ENCODE results near the gene MRPL14.
A peak's percentile ranks its signal among the peaks of the same experiment; 100 is the strongest.

Gene MRPL14

GRCh38 chr6:44077214-44077946, 49.9 kb downstream of the MRPL14 start:
- Histone ChIP-seq H3K4me3 (ENCODE audit: low read depth, low read length) (no peak overlapping the region), H3K9me3 (ENCODE audit: control insufficient read depth, insufficient read depth, low read depth, low read length) (no peaks in the 10 kb centered on the region), H3K9ac (ENCODE audit: low read length) (no peak overlapping the region), H3K27ac (ENCODE audit: low read depth, low read length) (no peak overlapping the region), H3K27me3 (ENCODE audit: control insufficient read depth, insufficient read depth, low read length) (peaks cover 3% of the 10 kb centered on the region; the same call in 1 of the 2 replicates), H3K36me3 (ENCODE audit: control insufficient read depth, insufficient read depth, low read length) (no peaks in the 10 kb centered on the region), H3K4me1 (ENCODE audit: control insufficient read depth, insufficient read depth, low read length) (peaks cover 28% of the 10 kb centered on the region)

- Histone ChIP-seq H3K4me1 (ENCODE audit: control insufficient read depth, insufficient read depth, low read length) (peaks cover 28% of the 10 kb centered on the region), H3K9ac (ENCODE audit: low read length) (no peak overlapping the region), H3K4me3 (ENCODE audit: low read depth, low read length) (peak overlapping the region; percentile 49), H3K36me3 (ENCODE audit: control insufficient read depth, insufficient read depth, low read length) (no peaks in the 10 kb centered on the region), H3K27me3 (ENCODE audit: control insufficient read depth, insufficient read depth, low read length) (peaks cover 3% of the 10 kb centered on the region; the same call in 1 of the 2 replicates), H3K9me3 (ENCODE audit: control insufficient read depth, insufficient read depth, low read depth, low read length) (no peaks in the 10 kb centered on the region), H3K27ac (ENCODE audit: low read depth, low read length) (no peak overlapping the region)
Measured at GRCh38 chr6:44076356-44077213, 50.7 kb downstream of the MRPL14 start.

DNA sequence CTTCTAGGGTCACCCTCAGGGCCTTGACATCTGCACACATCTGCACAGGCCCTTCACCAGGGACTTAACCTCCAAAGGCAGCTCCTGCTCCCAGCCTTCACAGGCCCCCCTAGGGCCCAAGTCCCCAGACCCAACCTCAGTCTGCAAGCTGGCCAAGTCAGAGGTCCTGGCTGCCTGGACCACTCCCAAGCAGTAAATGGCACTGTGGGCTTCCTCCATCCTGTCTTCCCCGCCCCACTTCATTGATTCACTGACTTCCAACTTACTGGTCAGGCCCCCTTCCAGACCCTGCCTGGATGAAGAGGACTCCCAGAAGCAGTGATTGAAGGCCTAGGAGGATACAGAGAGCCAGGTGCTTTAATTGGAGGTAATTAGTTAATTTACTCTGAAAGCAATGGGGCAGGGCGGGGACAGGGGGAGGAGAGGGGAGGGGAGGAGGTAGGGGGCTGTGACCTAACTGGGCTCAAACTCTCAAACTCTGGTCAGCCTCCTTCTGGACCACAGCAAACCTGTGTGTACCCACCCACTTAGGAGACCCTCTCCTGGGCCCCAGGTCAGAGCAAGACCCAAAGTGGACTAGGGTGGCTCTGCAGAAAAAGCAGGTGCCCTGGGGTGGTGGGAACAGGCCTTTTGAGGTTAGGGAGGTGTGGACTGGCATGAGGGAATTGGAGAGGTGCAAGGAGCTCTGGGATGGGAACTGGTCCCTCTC, 51.5 kb downstream of the MRPL14 start:
- peak overlapping the region; percentile 49; the same call in 1 of the 2 replicates for H3K4me3 ChIP-seq (ENCODE audit: low read depth, low read length)
- H3K36me3 ChIP-seq (ENCODE audit: control insufficient read depth, insufficient read depth, low read length), result no peaks in the 10 kb centered on the region
- no peak overlapping the region for H3K9ac ChIP-seq (ENCODE audit: low read length)
- peaks cover 28% of the 10 kb centered on the region for H3K4me1 ChIP-seq (ENCODE audit: control insufficient read depth, insufficient read depth, low read length)
- H3K9me3 ChIP-seq (ENCODE audit: control insufficient read depth, insufficient read depth, low read depth, low read length), result no peaks in the 10 kb centered on the region
- no peak overlapping the region for H3K27ac ChIP-seq (ENCODE audit: low read depth, low read length)
- peaks cover 3% of the 10 kb centered on the region; the same call in 1 of the 2 replicates for H3K27me3 ChIP-seq (ENCODE audit: control insufficient read depth, insufficient read depth, low read length)

GRCh38 chr6:44074813-44075646, 52.2 kb downstream of the MRPL14 start:
- Histone ChIP-seq H3K27ac (ENCODE audit: low read depth, low read length) (no peak overlapping the region), H3K9ac (ENCODE audit: low read length) (no peak overlapping the region), H3K4me3 (ENCODE audit: low read depth, low read length) (no peak overlapping the region; the same call in 1 of the 2 replicates), H3K9me3 (ENCODE audit: control insufficient read depth, insufficient read depth, low read depth, low read length) (no peaks in the 10 kb centered on the region), H3K4me1 (ENCODE audit: control insufficient read depth, insufficient read depth, low read length) (peaks cover 28% of the 10 kb centered on the region), H3K27me3 (ENCODE audit: control insufficient read depth, insufficient read depth, low read length) (peaks cover 3% of the 10 kb centered on the region; the same call in 1 of the 2 replicates), H3K36me3 (ENCODE audit: control insufficient read depth, insufficient read depth, low read length) (no peaks in the 10 kb centered on the region)

GRCh38 chr6:44074439-44074812, 52.8 kb downstream of the MRPL14 start:
- Histone ChIP-seq H3K4me3 (ENCODE audit: low read depth, low read length) (peak overlapping the region; percentile 19; the same call in 1 of the 2 replicates), H3K9me3 (ENCODE audit: control insufficient read depth, insufficient read depth, low read depth, low read length) (no peaks in the 10 kb centered on the region), H3K9ac (ENCODE audit: low read length) (no peak overlapping the region), H3K27ac (ENCODE audit: low read depth, low read length) (no peak overlapping the region), H3K27me3 (ENCODE audit: control insufficient read depth, insufficient read depth, low read length) (peaks cover 3% of the 10 kb centered on the region; the same call in 1 of the 2 replicates), H3K36me3 (ENCODE audit: control insufficient read depth, insufficient read depth, low read length) (no peaks in the 10 kb centered on the region), H3K4me1 (ENCODE audit: control insufficient read depth, insufficient read depth, low read length) (peaks cover 28% of the 10 kb centered on the region)

GRCh38 chr6:44073612-44074438, 53.4 kb downstream of the MRPL14 start:
- peaks cover 32% of the 10 kb centered on the region for H3K4me1 ChIP-seq (ENCODE audit: control insufficient read depth, insufficient read depth, low read length)
- no peaks in the 10 kb centered on the region for H3K9me3 ChIP-seq (ENCODE audit: control insufficient read depth, insufficient read depth, low read depth, low read length)
- no peaks in the 10 kb centered on the region for H3K36me3 ChIP-seq (ENCODE audit: control insufficient read depth, insufficient read depth, low read length)
- peak overlapping the region; percentile 21 for H3K9ac ChIP-seq (ENCODE audit: low read length)
- no peak overlapping the region for H3K27ac ChIP-seq (ENCODE audit: low read depth, low read length)
- peak overlapping the region; percentile 59 for H3K4me3 ChIP-seq (ENCODE audit: low read depth, low read length)
- peaks cover 3% of the 10 kb centered on the region; the same call in 1 of the 2 replicates for H3K27me3 ChIP-seq (ENCODE audit: control insufficient read depth, insufficient read depth, low read length)

DNA sequence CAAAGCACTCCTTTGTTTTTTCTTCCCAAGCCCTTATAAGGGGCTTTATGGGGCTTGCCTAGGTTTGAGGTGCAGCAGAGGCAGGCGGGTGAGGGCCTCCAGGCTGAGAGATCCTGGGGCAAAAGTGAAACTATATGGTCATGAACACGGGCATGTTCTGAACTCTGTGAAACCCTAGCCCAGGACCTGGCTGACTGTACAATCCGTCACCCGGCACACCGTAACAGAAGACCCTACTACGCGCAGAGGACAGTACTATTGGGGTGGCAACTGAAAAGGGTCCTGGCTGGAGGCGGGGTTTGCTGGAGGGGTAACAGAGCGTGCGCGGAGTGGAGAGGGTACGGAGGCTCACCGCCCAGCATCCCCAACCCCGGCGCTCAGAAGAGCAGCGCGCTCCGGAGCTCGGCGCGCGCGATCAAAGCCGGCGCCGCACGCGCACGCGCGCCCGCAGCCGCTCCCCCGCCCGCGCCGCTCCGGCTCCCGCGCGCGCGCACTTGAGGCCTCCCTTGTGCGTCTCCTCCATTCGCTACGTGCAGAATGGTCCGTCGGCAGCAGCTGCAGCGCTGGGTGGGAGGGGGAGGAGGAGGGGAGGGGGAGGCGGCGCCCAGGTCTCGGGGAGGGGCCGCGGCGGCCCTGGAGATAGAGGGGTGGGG, 54.2 kb downstream of the MRPL14 start:
- Histone ChIP-seq H3K27ac (ENCODE audit: low read depth, low read length) (no peak overlapping the region), H3K9me3 (ENCODE audit: control insufficient read depth, insufficient read depth, low read depth, low read length) (no peaks in the 10 kb centered on the region), H3K4me1 (ENCODE audit: control insufficient read depth, insufficient read depth, low read length) (peaks cover 37% of the 10 kb centered on the region), H3K9ac (ENCODE audit: low read length) (peak overlapping the region; percentile 37), H3K27me3 (ENCODE audit: control insufficient read depth, insufficient read depth, low read length) (peaks cover 3% of the 10 kb centered on the region; the same call in 1 of the 2 replicates), H3K36me3 (ENCODE audit: control insufficient read depth, insufficient read depth, low read length) (no peaks in the 10 kb centered on the region), H3K4me3 (ENCODE audit: low read depth, low read length) (peak overlapping the region; percentile 75)

DNA sequence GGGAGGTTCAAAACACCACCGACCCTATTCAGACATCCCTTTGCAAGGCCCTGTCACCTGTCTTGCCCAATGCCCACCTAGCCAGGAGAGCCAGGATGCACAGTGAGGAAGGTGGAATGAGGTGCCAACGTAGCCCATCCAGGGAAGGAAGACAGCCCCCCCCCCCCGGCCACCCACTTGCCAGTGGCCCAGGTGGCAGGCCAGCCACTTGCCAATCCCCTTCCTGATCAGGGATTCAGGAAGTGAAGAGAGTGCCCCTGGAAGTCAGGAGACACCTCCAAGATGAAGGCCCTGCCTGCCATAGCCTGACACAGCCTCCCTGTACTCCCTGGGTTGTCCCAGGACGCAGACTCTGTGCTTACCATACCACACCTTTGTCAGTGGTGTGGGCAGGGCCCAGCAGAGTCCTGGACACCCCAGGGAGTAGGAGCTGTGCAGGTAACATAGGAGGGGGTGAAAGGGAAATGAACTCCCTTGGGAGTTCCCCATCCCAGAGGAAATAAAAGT, 54.7 kb downstream of the MRPL14 start:
- Histone ChIP-seq H3K27me3 (ENCODE audit: control insufficient read depth, insufficient read depth, low read length) (peaks cover 3% of the 10 kb centered on the region; the same call in 1 of the 2 replicates), H3K9ac (ENCODE audit: low read length) (peak overlapping the region; percentile 37), H3K4me1 (ENCODE audit: control insufficient read depth, insufficient read depth, low read length) (peaks cover 43% of the 10 kb centered on the region), H3K36me3 (ENCODE audit: control insufficient read depth, insufficient read depth, low read length) (no peaks in the 10 kb centered on the region), H3K27ac (ENCODE audit: low read depth, low read length) (no peak overlapping the region), H3K9me3 (ENCODE audit: control insufficient read depth, insufficient read depth, low read depth, low read length) (no peaks in the 10 kb centered on the region), H3K4me3 (ENCODE audit: low read depth, low read length) (peak overlapping the region; percentile 75)

DNA sequence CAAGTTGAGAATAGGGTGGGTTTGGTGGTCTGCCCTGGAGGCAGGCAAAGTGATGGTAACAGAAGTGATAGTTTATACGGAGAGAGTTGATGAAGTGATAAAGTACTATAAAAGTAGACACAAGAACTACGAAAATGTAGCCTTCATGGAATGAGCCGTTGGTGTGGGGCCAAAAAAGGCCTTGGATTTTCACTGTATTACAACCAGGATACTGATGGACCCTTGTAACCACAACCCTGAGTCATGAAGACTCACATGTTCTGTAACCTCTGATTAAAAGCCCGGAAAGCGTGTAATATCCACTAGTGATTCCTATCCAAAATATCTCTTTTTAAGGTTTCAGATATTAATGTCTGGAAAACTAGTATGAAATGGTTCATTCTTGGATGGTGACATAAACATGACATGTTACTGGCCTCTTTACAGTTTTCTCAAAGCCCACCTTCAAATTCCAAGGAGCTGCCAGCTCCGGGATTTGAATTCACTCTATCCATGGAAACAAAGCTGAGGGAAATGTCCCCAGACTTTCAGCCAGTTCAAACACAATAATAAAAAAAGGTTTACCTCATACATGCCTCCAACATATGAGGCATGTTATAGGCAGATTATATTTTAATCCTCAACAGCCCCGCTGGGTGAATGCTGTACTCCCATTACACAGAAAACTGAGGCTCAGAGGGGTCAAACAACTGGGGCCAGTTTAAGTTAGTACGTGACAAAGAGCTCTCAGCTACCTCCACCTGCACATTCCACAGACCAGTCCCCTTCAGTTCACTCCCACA, 55.4 kb downstream of the MRPL14 start:
- peaks cover 46% of the 10 kb centered on the region for H3K4me1 ChIP-seq (ENCODE audit: control insufficient read depth, insufficient read depth, low read length)
- H3K9ac ChIP-seq (ENCODE audit: low read length), result no peak overlapping the region
- peaks cover 3% of the 10 kb centered on the region; the same call in 1 of the 2 replicates for H3K27me3 ChIP-seq (ENCODE audit: control insufficient read depth, insufficient read depth, low read length)
- no peaks in the 10 kb centered on the region for H3K9me3 ChIP-seq (ENCODE audit: control insufficient read depth, insufficient read depth, low read depth, low read length)
- no peaks in the 10 kb centered on the region for H3K36me3 ChIP-seq (ENCODE audit: control insufficient read depth, insufficient read depth, low read length)
- H3K27ac ChIP-seq (ENCODE audit: low read depth, low read length), result no peak overlapping the region
- no peak overlapping the region for H3K4me3 ChIP-seq (ENCODE audit: low read depth, low read length)

All from HUES6 (cell line).